Neural cell (in vitro differentiated cells): ENCODE results near the gene THADA. TPM values are rescaled to one million over a fixed set of nuclear protein-coding genes. Genes with fewer than 3 reads are reported as not detected.

Source experiments
- H2AFZ ChIP-seq: fragments of 200-600, 300-800 bp; sonication (generic), shearing (Covaris generic); 2 replicates; pipeline ENCODE4 v1.6.0; 2014; ENCODE audit warnings: low read depth, mild to moderate bottlenecking, antibody characterized with exemption, low read length, moderate library complexity
- H3F3A ChIP-seq: fragments of 200-600 bp; shearing (Covaris generic); 2 replicates; pipeline ENCODE4 v1.6.1; 2016; ENCODE audit warnings: mild to moderate bottlenecking, moderate library complexity, mixed read lengths, antibody characterized with exemption, low read length; ENCODE audit not compliant: insufficient read depth, poor library complexity, severe bottlenecking
- H3K27ac ChIP-seq: fragments of 200-600, 300-800 bp; sonication (generic), shearing (Covaris generic); 2 replicates; pipeline ENCODE4 v1.5.1; 2014; ENCODE audit warnings: mild to moderate bottlenecking, low read length, moderate library complexity
- H3K27me3 ChIP-seq: fragments of 300-800, 200-600 bp; sonication (generic), shearing (Covaris generic); 2 replicates; pipeline ENCODE4 v1.6.0; 2014; ENCODE audit warnings: mild to moderate bottlenecking, low read depth, low read length, moderate library complexity; ENCODE audit not compliant: insufficient read depth
- H3K36me3 ChIP-seq: fragments of 300-800, 200-600 bp; sonication (generic), shearing (Covaris generic); 2 replicates; pipeline ENCODE4 v1.5.1; 2014; ENCODE audit warnings: mild to moderate bottlenecking, antibody characterized with exemption, low read length, moderate library complexity; ENCODE audit not compliant: insufficient read depth
- H3K4me2 ChIP-seq: fragments of 300-800, 200-600 bp; sonication (generic), shearing (Covaris generic); 2 replicates; pipeline ENCODE4 v1.6.0; 2014; ENCODE audit warnings: mild to moderate bottlenecking, low read length
- H3K4me3 ChIP-seq: fragments of 300-800, 200-600 bp; sonication (generic), shearing (Covaris generic); 2 replicates; pipeline ENCODE4 v1.5.1; 2014; ENCODE audit warnings: mild to moderate bottlenecking, low read length, moderate library complexity
- H3K79me2 ChIP-seq: fragments of 200-600 bp; shearing (Covaris generic); replicated peaks from 2 replicates; pipeline ENCODE4 v1.6.0; 2014; ENCODE audit warnings: mild to moderate bottlenecking, low read length, moderate library complexity; ENCODE audit not compliant: insufficient read depth
- H3K9ac ChIP-seq: fragments of 300-800, 200-600 bp; sonication (generic), shearing (Covaris generic); 2 replicates; pipeline ENCODE4 v1.6.1; 2016; ENCODE audit warnings: mild to moderate bottlenecking, low read length, mixed read lengths
- H3K9me2 ChIP-seq: fragments of 200-600 bp; shearing (Covaris generic); 2 replicates; pipeline ENCODE4 v1.6.1; 2016; ENCODE audit warnings: mild to moderate bottlenecking, low read length, mixed read lengths; ENCODE audit not compliant: insufficient read depth
- H3K9me3 ChIP-seq: fragments of 200-600, 300-800 bp; sonication (generic), shearing (Covaris generic); 2 replicates; pipeline ENCODE4 v1.6.1; 2016; ENCODE audit warnings: mild to moderate bottlenecking, mixed run types, low read length, moderate library complexity, mixed read lengths
- H4K20me1 ChIP-seq: fragments of 200-600 bp; shearing (Covaris generic); 2 replicates; pipeline ENCODE4 v1.6.1; 2016; ENCODE audit warnings: mild to moderate bottlenecking, mixed run types; ENCODE audit not compliant: insufficient read depth
- EP300 ChIP-seq: fragments of 450-650 bp; conservative IDR thresholded peaks from 2 replicates; pipeline ENCODE4 v1.6.1; 2014; ENCODE audit warnings: antibody characterized with exemption, mild to moderate bottlenecking, moderate library complexity; ENCODE audit not compliant: poor library complexity, severe bottlenecking
- EZH2 ChIP-seq: fragments of 200-600, 300-800 bp; shearing (Covaris generic), sonication (generic); IDR thresholded peaks from 2 replicates; pipeline ENCODE4 v1.6.1; 2014; ENCODE audit warnings: antibody characterized with exemption, low read length, borderline replicate concordance, mild to moderate bottlenecking; ENCODE audit not compliant: insufficient read depth, poor library complexity, severe bottlenecking
- MXI1 ChIP-seq: fragments of 450-650 bp; conservative IDR thresholded peaks from 2 replicates; pipeline ENCODE4 v1.6.1; 2014; ENCODE audit warnings: antibody characterized with exemption, mild to moderate bottlenecking; ENCODE audit not compliant: poor library complexity, severe bottlenecking
- POLR2AphosphoS5 ChIP-seq: IDR thresholded peaks from 2 replicates; pipeline ENCODE4 v1.6.1; 2012
- RAD21 ChIP-seq: fragments of 450-650 bp; conservative IDR thresholded peaks from 2 replicates; pipeline ENCODE4 v1.6.1; 2014; ENCODE audit warnings: antibody characterized with exemption, mild to moderate bottlenecking, moderate library complexity
- SMC3 ChIP-seq: fragments of 450-650 bp; conservative IDR thresholded peaks from 2 replicates; pipeline ENCODE4 v1.6.1; 2014; ENCODE audit warnings: antibody characterized with exemption, mild to moderate bottlenecking, moderate library complexity; ENCODE audit not compliant: poor library complexity
- TAF1 ChIP-seq: IDR thresholded peaks from 2 replicates; pipeline ENCODE4 v1.6.1; 2012; ENCODE audit warnings: low read depth
- polyA plus RNA-seq: library from polyadenylated mRNA; depleted of rRNA; stranded (reverse); fragments of >200 nt; gene quantifications from 2 replicates; pipeline ENCODE4 v1.2.3, GENCODE V29; 2014
- TF ChIP-seq, protein P1 (sequence below): IDR thresholded peaks from 2 replicates; pipeline ENCODE4 v1.6.1; 2012; ENCODE audit warnings: borderline replicate concordance
- TF ChIP-seq, protein P2 (sequence below): fragments of 450-650 bp; IDR thresholded peaks from 2 replicates; pipeline ENCODE4 v1.5.1; 2014; ENCODE audit warnings: antibody characterized with exemption, mild to moderate bottlenecking, moderate library complexity; ENCODE audit not compliant: poor library complexity, severe bottlenecking

THADA gene
- polyA plus RNA-seq, 1 donor from 2014 or later, result 8.5 TPM

DNA sequence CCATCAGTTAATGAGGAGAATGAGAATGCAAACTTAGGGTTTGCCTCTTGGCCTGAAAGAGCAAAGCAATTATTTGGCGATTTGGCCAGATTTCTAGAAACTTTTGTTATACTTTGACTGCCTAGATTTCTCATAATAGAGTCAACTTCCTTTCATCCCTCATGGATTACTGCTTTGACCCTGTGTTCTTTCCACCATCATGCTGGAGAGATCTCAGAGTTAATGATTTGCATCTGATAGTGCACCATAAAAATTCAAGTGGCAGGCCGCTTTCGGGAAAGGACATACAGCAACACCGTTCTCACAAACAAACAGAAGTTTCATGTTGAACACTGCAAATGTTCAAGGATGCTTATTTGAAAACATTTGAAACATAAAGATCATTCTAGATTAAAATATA lies 225.7 kb downstream of the THADA start:
- Histone ChIP-seq H3K27ac (no peak overlapping the region), H3F3A (no peaks in the 10 kb centered on the region), H2AFZ (no peak overlapping the region), H3K9me2 (no peaks in the 10 kb centered on the region), H3K9me3 (no peaks in the 10 kb centered on the region), H3K79me2 (no peaks in the 10 kb centered on the region), H3K9ac (no peak overlapping the region), H4K20me1 (no peaks in the 10 kb centered on the region), H3K4me3 (no peak overlapping the region), H3K4me2 (no peak overlapping the region), H3K27me3 (no peaks in the 10 kb centered on the region), H3K36me3 (no peaks in the 10 kb centered on the region)
- TF ChIP-seq, protein P1, sequence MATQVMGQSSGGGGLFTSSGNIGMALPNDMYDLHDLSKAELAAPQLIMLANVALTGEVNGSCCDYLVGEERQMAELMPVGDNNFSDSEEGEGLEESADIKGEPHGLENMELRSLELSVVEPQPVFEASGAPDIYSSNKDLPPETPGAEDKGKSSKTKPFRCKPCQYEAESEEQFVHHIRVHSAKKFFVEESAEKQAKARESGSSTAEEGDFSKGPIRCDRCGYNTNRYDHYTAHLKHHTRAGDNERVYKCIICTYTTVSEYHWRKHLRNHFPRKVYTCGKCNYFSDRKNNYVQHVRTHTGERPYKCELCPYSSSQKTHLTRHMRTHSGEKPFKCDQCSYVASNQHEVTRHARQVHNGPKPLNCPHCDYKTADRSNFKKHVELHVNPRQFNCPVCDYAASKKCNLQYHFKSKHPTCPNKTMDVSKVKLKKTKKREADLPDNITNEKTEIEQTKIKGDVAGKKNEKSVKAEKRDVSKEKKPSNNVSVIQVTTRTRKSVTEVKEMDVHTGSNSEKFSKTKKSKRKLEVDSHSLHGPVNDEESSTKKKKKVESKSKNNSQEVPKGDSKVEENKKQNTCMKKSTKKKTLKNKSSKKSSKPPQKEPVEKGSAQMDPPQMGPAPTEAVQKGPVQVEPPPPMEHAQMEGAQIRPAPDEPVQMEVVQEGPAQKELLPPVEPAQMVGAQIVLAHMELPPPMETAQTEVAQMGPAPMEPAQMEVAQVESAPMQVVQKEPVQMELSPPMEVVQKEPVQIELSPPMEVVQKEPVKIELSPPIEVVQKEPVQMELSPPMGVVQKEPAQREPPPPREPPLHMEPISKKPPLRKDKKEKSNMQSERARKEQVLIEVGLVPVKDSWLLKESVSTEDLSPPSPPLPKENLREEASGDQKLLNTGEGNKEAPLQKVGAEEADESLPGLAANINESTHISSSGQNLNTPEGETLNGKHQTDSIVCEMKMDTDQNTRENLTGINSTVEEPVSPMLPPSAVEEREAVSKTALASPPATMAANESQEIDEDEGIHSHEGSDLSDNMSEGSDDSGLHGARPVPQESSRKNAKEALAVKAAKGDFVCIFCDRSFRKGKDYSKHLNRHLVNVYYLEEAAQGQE, result no peak
- TF ChIP-seq RAD21 (no peak), MXI1 (no peak), SMC3 (no peak), TAF1 (no peak), POLR2AphosphoS5 (no peak), EP300 (no peak), EZH2 (no peak)
- TF ChIP-seq, protein P2, sequence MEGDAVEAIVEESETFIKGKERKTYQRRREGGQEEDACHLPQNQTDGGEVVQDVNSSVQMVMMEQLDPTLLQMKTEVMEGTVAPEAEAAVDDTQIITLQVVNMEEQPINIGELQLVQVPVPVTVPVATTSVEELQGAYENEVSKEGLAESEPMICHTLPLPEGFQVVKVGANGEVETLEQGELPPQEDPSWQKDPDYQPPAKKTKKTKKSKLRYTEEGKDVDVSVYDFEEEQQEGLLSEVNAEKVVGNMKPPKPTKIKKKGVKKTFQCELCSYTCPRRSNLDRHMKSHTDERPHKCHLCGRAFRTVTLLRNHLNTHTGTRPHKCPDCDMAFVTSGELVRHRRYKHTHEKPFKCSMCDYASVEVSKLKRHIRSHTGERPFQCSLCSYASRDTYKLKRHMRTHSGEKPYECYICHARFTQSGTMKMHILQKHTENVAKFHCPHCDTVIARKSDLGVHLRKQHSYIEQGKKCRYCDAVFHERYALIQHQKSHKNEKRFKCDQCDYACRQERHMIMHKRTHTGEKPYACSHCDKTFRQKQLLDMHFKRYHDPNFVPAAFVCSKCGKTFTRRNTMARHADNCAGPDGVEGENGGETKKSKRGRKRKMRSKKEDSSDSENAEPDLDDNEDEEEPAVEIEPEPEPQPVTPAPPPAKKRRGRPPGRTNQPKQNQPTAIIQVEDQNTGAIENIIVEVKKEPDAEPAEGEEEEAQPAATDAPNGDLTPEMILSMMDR, result no peak

DNA sequence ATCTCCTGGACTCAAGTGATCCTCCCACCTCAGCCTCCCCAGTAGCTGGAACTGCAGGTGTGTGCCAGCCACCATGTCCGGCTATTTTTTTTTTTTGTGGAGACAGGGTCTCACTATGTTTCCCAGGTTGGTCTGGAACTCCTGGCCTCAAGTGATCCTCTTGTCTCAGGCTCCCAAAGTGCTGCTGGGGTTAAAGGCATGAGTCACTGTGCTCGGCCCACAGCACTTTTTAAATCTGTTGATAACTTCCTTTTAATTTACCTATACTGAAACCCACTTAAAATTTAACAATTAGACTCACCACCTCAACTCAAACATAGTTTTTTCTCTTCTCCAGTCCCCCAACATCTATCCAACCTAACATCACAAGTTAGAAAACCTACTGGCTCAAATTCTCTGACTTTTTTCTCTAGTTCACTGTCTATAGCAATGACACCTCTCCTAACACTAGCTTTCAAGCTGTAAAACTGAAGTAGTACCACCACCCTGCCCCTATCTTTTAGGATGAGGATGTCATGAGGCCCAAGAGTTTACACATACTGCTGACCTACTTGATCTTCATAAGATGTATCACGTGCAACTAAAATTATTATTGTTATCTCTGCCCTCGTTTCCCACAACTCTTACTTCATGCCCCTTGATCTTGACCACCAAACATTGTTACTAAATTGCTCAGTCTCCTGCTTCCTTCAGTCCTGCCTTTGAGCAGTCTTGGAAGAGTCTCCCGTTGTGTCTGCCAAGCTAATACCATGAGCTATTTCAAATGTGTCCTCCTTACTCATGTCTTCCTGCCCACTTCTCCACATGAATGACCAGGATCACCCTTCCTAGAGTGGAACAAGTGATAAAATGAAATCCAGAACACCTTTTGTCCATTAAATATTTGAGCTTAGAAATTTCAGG lies 227.1 kb downstream of the THADA start:
- Histone ChIP-seq H3K9me3 (no peaks in the 10 kb centered on the region), H3K9ac (no peak overlapping the region), H3K36me3 (no peaks in the 10 kb centered on the region), H2AFZ (no peak overlapping the region), H4K20me1 (no peaks in the 10 kb centered on the region), H3K4me2 (no peak overlapping the region), H3K27me3 (no peaks in the 10 kb centered on the region), H3K79me2 (no peaks in the 10 kb centered on the region), H3K27ac (no peak overlapping the region), H3F3A (no peaks in the 10 kb centered on the region), H3K9me2 (no peaks in the 10 kb centered on the region), H3K4me3 (no peak overlapping the region)
- TF ChIP-seq, protein P1, result no peak
- TF ChIP-seq, protein P2, result no peak
- TF ChIP-seq MXI1 (no peak), EP300 (no peak), RAD21 (no peak), EZH2 (no peak)
